ENCODE results near the gene PER3. TPM values are rescaled to one million over a fixed set of nuclear protein-coding genes. Genes with fewer than 3 reads are reported as not detected.

The PER3 gene
- total and polyA plus RNA-seq, 2 of the 8 experiments (the other 6 are each of a cell fraction or from before 2014, with no cell fraction given): 8.3 to 9.3 TPM

- H2BK5ac ChIP-seq (ENCODE audit: low read depth, low read length): no peak overlapping the region
- H4K91ac ChIP-seq (replicated peaks; ENCODE audit: insufficient read length, low read length): no peak overlapping the region
- no peak overlapping the region for H3K4me3 ChIP-seq (ENCODE audit: extremely low read depth in 1 of 4, insufficient read depth in 2 of 4, low read depth in 3 of 4, low read length in 4 of 4)
- POLR2A ChIA-PET (ENCODE audit: partially characterized antibody): interaction anchor here (1.8 kb wide), 1 partner anchor 10 kb away, joined by 10 read pairs; the partner anchor contains the start of gene VAMP3
- DNase-seq (ENCODE audit: low read depth in 1 of 2, low spot score in 2 of 2) (no peak), FAIRE-seq (no peak)
- H3K36me3 ChIP-seq (ENCODE audit: control insufficient read depth in 2 of 4, insufficient read depth in 4 of 4, low read length in 3 of 4): peaks cover 4 to 40% (median 27%) of the 10 kb centered on the region in 4 experiments; a peak in 7 of 8 replicates
- no peak overlapping the region for H3K14ac ChIP-seq (ENCODE audit: insufficient read length)
- H3K4ac ChIP-seq (replicated peaks; ENCODE audit: insufficient read length, low read depth, low read length): no peak overlapping the region
- no peak overlapping the region for H4K8ac ChIP-seq (ENCODE audit: extremely low read depth, insufficient read depth, low read length)
- peaks cover 0 to 8% (median 7%) of the 10 kb centered on the region in 4 experiments; a peak in 5 of 7 replicates for H3K27me3 ChIP-seq (replicated peaks in 1 of 4; ENCODE audit: control insufficient read depth in 3 of 4, extremely low read depth in 1 of 4, insufficient read depth in 3 of 4, low read length in 3 of 4)
- no peak overlapping the region for H2BK20ac ChIP-seq (ENCODE audit: low read length)
- peaks cover 2% of the 10 kb centered on the region; the same call in 1 of the 2 replicates for H3K79me1 ChIP-seq (ENCODE audit: low read depth, low read length)
- no peak overlapping the region for H3K56ac ChIP-seq (replicated peaks; ENCODE audit: insufficient read length, low read depth, low read length)
- no peak overlapping the region for H2BK15ac ChIP-seq (ENCODE audit: low read length)
- no peak overlapping the region for H2AK5ac ChIP-seq (ENCODE audit: low read depth, low read length)
- no peak overlapping the region for H3K18ac ChIP-seq (ENCODE audit: extremely low read depth, low read length)
- peaks cover 0 to 6% (median 0%) of the 10 kb centered on the region in 4 experiments; a peak in 2 of 7 replicates for H3K4me1 ChIP-seq (replicated peaks in 1 of 4; ENCODE audit: control insufficient read depth in 3 of 4, insufficient read depth in 4 of 4, low read length in 3 of 4)
- 91% methylated on average over 9 of the region's 9 CpGs; no CpG with 5 or more reads in 1 of the 2 experiments for WGBS, 2 experiments (ENCODE audit: extremely low coverage in 1 of 2, insufficient coverage in 1 of 2, insufficient read length in 1 of 2, insufficient replicate concordance in 2 of 2, low coverage in 1 of 2, low lambda C conversion rate in 2 of 2, missing lambda C conversion rate in 1 of 2)
- H3K23me2 ChIP-seq (ENCODE audit: low read depth, low read length): peaks cover 2% of the 10 kb centered on the region; the same call in 1 of the 2 replicates
- no peak overlapping the region for H3K4me2 ChIP-seq (ENCODE audit: insufficient read depth in 1 of 2, low read depth in 2 of 2, low read length in 2 of 2)
- CTCF ChIA-PET (ENCODE audit: partially characterized antibody): interaction anchor here (2.3 kb wide), 1 partner anchor 113 kb away, joined by 6 read pairs; no protein-coding TSS in a partner anchor
- no peak overlapping the region for H2BK12ac ChIP-seq (ENCODE audit: low read depth, low read length)
- H4K5ac ChIP-seq (ENCODE audit: insufficient read length, low read depth, low read length): no peak overlapping the region
- H3K9me3 ChIP-seq (ENCODE audit: insufficient read depth in 2 of 2, low read depth in 1 of 2, low read length in 1 of 2): peaks cover 0 to 6% of the 10 kb centered on the region in 2 experiments; a peak in 1 of 4 replicates
- H2BK120ac ChIP-seq (replicated peaks; ENCODE audit: low read depth, low read length): no peak overlapping the region
- H4K20me1 ChIP-seq (replicated peaks in 1 of 2; ENCODE audit: control insufficient read depth in 1 of 2, insufficient read depth in 2 of 2, low read length in 2 of 2): peaks cover 0 to 2% of the 10 kb centered on the region in 2 experiments
- H3K9ac ChIP-seq (replicated peaks in 1 of 4; ENCODE audit: extremely low read depth in 1 of 4, low read depth in 3 of 4, low read length in 3 of 4): no peak overlapping the region
- no peak overlapping the region for H3K27ac ChIP-seq (ENCODE audit: low read depth, low read length)
- no peak overlapping the region for H3K23ac ChIP-seq (ENCODE audit: insufficient read length)
- H2AFZ ChIP-seq (ENCODE audit: low read length): no peak overlapping the region
- H3K79me2 ChIP-seq (ENCODE audit: control insufficient read depth in 1 of 2, insufficient read depth in 2 of 2, low read length in 2 of 2): no peaks in the 10 kb centered on the region; a peak in 1 of 4 replicates
- no peak for TF ChIP-seq PHF8 (conservative IDR thresholded peaks at IDR 0.05; ENCODE audit: low read depth, low read length)
- no peak for TF ChIP-seq KDM4A (IDR thresholded peaks at IDR 0.05; ENCODE audit: low read depth, low read length, severe bottlenecking)
- TF ChIP-seq ATF3 (IDR thresholded peaks at IDR 0.05; ENCODE audit: insufficient read depth, low read depth, low read length): no peak
- no peak for TF ChIP-seq EZH2 (IDR thresholded peaks at IDR 0.05; ENCODE audit: low read depth, low read length, severe bottlenecking)
- TF ChIP-seq CTBP2 (IDR thresholded peaks at IDR 0.05; ENCODE audit: borderline replicate concordance, insufficient read depth, insufficient read length, low read length): no peak
- TF ChIP-seq CHD1 (IDR thresholded peaks at IDR 0.05; ENCODE audit: low read depth, low read length): no peak
- TF ChIP-seq CHD2 (IDR thresholded peaks at IDR 0.05; ENCODE audit: low read length): no peak
- no peak for TF ChIP-seq RAD21 (IDR thresholded peaks at IDR 0.05 in 1 of 2, conservative IDR thresholded peaks at IDR 0.05 in 1 of 2; ENCODE audit: low read depth in 2 of 2, low read length in 2 of 2)
- no peak for TF ChIP-seq POU5F1 (IDR thresholded peaks at IDR 0.05; ENCODE audit: low read depth, low read length)
- no peak for TF ChIP-seq ASH2L (IDR thresholded peaks at IDR 0.05; ENCODE audit: low read length)
- no peak for TF ChIP-seq POLR2A (IDR thresholded peaks at IDR 0.05; ENCODE audit: control extremely low read depth in 1 of 2, low read depth in 2 of 2, low read length in 2 of 2)
These were observed 3.1 kb upstream of the PER3 start for GRCh38 chr1:7780976-7781375.

Data from H1 (cell line).